NOMO-1 treated with DMSO at 0.1 percent for 48 hours (cell line): ENCODE measurements around the gene ODAPH.
A peak's percentile ranks its signal among the peaks of the same experiment; 100 is the strongest.
"Not testable (repeated sequence)": the region's sequence is repeated elsewhere in the genome, so short reads cannot be mapped to it uniquely, and the experiment has no call there.

Experiments used
- DNase-seq: peaks from one replicate; lab custom pipeline; 2025; ENCODE audit not compliant: unreplicated experiment; lab: John Stamatoyannopoulos, UW

Gene ODAPH

DNA sequence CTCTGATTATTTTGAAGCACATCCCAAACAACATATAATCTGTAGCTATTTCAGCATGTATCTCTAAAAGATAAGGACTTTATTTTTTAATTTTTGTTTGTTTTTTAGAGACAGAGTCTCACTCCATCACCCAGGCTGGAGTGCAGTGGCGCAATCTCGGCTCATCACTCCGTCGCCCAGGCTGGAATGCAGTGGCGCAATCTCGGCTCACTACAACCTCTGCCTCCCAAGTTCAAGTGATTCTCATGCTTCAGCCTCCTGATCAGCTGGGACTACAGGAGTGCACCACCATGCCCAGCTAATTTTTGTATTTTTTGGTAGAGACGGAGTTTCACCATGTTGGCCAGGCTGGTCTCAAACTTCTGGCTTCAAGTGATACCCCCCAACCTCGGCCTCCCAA lies 11.6 kb upstream of the ODAPH start:
- not testable (repeated sequence) for DNase-seq

DNA sequence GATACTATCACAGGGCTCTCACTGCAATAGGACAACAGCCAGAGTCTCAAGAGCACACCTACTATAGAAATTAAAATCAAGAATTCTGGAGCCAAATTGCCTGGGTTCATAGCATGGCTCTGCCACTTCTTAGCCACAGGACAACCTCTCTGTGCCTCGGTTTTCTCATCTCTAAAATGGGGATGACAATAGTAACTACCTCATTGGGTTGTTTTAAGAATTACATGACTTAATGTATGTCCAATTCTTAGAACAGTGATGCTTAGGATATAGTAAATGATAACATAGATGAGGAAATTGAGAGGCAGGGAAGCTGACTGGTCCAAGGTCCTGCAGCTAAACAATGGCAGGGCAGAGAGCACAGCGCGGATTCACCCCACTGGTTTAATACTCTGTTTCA lies 11.0 kb upstream of the ODAPH start:
- no peak for DNase-seq

DNA sequence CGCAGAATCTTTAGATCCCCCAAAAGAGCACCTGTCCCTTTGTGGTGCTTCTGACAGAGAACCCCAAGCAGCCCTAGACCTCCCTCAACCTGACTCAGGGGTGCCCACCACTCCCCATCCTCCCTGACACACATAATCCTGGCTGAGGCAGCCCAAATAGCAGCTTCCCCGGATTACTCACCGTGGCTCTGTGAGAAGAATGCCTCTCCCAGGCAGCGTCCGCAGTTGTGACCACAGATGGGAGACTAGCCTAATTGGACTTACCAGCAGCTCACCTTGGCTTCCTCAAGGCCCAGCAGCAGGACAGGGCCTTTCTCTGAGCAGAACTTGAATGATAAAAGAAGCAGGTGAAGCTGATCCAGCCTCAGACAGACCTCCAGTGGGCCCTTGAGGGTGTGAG lies 10.3 kb upstream of the ODAPH start:
- no peak for DNase-seq

DNA sequence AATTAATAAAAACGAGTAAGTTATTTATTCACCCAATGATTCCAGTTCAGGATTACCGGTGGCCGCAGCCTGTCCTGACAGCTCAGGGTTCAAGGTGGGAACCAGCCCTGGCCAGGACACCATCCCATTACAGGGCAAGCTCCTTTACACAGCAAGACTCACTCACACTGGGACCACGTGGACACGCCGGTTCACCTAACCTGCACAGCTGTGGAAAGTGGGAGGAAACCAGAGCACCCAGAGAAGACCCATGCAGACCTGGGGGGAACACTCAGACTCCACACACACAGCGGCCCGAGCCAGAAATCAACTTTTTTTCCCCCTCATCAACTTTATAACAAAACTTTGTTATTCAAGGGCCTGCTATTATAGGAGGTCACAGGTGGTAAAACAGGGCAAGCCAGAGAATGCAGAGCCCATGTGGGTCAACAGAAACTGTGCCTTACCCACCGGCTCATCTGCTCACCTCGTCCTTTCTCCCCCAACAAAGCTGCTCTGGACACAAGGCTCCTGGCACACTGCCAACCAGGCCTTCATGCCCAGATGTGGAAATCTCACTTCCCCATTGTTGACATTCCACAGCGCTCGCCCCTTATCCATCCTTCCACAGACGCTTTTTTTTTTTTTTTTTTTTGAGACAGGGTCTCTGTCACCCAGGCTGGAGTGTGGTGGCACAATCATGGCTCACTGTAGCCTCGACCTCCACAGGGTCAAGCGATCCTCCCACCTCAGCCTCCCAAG lies 8.0 kb upstream of the ODAPH start:
- DNase-seq = peak; percentile 7

DNA sequence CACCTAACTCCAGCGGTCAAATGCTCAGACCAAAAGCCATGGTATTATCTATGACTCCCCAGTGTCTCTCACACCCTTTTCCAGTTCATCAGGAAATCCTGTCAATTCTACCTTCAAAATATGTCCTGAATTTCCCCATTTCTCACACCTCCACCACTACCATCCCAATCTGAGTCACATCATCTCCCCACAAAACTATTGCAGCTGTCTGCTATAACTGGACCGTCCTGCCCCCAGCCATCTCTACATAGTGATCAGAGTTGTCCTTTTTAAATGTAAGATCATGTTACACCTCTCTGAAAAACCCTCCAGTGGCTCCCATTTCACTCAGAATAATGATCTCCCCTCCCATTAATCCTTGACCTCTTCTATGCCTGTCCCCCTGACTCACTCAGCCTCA lies 6.8 kb upstream of the ODAPH start:
- no peak for DNase-seq

DNA sequence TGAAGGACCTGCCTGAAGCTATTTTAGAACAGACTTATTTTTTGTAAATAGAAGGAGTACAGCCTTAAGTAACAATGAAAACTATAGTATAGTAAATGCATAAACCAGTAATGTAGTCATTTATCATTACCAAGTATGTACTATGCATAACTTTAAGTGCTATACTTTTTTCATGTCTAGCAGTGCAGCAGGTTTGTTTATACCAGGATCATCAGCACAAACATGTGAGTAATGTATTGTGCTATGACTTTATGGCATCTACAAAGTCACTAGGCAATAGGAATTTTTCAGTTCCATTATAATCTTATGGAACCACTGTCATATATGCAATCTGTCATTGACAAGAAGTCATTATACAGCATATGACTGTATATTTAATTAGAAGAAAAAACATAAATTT lies 3.4 kb upstream of the ODAPH start:
- no peak for DNase-seq

DNA sequence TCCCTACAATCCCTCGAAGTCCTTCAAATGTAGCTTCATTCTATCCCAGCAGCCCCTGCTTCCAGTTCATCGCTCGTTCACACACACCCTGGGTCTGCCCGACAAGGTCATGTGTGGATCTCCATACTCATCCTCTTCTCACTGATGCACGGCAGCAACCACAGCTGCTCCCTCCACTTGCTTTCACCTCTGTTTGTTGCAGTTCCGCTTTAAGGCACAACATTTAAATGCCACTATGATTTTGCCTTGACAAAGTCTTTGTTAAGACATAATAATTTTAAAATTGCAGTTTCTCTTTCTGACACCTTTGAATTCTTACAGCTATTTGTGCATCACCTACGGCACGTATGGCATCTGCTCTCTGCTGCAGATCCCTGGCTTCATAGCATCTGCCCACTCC lies 1.8 kb downstream of the ODAPH start:
- no peak for DNase-seq

DNA sequence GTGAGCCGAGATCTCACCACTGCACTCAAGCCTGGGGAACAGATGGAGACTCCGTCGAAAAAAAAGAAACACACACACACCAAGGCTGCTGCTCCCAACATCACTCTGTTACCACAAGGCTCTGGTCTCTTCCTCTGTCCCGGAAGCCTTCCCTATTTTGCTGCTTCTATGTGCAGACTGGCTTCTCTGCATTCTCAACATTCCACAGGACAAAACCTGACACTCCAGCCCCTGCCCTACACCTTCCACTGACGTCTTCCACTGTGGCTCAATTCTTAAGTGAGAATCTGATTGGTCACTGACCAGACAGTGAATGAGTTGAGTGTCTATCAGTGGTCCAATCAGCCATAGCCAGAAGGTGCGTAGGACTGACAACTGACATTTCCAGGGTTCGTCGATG lies 5.9 kb downstream of the ODAPH start:
- no peak for DNase-seq

DNA sequence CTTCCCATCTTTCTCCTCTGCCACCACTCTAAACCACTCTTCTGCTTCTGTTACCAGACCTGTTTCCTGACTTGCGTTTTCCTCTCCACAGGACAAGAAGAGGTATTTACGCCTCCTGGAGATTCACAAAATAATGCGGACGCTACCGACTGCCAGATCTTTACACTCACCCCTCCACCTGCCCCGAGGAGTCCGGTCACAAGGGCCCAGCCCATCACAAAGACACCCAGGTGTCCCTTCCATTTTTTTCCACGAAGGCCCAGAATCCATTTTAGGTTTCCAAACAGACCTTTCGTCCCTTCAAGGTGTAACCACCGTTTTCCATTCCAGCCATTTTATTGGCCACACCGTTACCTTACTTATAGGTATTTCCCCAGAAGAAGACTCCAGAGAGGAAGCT lies 8.2 kb downstream of the ODAPH start:
- no peak for DNase-seq

DNA sequence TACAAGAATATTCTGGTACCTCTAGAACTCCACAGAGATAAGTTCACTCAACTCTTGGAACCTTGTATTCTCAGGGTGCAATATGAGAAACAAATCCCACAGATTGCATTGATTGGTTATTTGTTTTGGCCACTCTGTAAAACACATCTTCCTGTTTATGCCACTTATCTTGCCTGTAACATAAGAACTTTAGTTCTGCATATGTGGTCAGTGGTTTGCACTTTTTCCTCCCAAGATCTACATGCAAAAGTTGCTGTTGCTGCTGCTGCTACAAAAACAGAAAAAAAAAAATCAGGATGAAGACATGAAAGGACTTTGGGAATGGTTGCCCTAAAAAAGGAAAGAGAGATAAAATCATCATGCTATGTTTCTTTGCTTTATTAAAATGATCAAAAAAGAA lies 9.6 kb downstream of the ODAPH start:
- DNase-seq = peak; percentile 59

DNA sequence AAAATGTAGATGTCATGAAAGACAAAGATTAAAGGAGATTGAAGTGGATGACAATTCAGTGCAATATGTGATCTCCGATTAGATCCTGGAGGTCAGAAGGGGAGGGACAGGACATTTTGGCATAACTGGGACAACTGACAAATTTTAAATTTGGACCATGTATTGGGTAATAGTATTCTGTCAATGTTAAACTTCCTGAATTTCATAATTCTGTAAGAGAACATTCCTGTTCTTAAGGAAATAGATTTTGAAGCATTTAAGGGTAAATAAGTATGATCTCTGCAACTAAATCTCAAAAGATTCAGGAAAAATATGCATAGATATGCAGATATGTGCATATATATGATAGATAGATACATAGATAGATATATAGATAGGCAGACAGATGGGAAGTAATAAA lies 11.0 kb downstream of the ODAPH start:
- no peak for DNase-seq

DNA sequence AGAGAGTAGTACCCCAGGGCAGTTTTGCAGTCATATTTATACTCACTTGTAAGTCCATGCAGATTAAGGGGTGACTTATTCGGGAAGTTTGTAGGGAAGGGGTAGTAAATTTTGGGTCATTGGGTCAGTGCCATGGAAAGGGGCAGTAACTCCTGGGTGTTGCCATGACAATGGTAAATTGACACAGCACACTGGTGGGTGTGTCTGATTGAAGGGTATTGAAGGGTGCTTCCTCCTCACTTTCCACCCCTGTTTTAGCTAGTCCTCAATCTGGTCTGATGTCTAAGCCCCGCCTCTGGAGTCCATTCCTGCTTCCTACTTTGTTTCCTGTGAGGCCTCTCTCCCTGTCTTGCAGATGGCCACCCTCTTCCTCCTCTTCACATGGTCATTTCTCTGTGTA lies 11.9 kb downstream of the ODAPH start:
- no peak for DNase-seq

DNA sequence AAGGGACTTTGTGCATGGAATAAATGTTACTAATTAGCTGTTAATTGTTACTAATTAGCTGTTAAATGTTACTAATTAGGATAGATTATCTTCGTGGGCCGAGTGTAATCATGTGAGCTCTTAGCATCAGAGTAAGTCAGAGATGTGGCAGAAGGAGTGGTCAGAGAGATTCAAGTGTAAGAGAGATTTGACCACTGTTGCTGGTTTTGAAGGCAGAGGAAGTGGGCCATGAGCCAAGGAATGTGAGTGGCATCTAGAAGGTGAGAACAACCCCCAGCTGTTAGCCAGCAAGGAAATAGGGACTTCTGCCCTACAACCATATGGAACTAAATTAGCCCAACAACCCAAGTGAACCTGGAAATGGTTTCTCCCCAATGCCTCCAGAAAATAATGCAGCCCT lies 28.2 kb downstream of the ODAPH start:
- DNase-seq = no peak

DNA sequence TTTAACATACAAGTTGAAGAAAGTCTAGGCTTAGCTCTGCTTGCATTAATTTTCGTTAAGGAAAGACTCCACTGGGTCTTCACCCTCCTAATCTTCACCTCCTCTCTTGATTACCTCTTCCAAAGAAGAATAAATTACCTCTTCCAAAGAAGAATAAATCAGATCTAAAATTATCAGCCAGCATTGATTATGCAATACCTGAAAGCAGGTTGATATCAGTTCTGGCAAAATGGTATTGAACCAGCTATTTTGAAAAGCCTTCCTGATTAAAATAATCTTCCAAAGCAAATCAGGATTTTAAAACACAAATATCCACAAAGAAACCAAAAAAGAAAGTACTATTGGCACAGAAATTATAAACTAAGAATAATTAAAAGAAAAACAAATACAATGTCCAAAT lies 37.5 kb downstream of the ODAPH start:
- DNase-seq = no peak

DNA sequence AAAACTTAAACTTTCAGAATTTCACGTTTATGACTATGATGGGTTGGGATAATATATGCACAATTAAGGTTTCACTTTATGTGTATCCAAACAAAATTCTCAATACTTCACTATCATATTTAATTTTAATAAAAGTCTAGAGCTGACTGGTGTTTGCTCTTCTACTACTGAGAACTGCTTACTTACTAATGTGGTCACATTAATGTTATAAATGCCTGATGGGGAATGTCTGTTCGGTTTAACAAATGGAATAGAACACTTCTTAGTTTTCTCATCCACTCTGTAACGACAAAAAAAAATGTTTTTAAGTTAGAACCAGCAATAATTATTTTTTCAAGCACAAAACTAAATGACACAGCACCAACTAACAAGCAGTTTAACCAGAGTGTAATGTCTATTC lies 40.2 kb downstream of the ODAPH start:
- DNase-seq = no peak

DNA sequence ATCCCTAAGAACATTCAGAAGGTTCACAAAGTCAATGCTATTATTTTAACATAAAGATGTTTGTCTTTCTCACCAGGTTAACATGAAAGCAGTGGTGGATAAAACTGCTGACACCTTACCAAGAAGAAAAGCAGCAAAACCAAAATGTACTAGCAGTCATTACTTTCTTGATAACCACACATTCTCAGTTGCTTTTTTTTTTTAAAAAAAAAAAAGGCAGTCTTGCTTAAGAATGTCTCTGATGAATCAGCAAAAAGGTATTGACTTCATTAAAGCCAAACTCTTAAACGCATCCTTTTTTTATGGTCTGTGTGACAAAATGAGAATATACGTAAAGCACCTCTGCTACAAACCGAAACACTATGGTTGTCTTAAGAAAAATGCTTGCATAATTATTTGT lies 42.5 kb downstream of the ODAPH start:
- peak; percentile 67 for DNase-seq

DNA sequence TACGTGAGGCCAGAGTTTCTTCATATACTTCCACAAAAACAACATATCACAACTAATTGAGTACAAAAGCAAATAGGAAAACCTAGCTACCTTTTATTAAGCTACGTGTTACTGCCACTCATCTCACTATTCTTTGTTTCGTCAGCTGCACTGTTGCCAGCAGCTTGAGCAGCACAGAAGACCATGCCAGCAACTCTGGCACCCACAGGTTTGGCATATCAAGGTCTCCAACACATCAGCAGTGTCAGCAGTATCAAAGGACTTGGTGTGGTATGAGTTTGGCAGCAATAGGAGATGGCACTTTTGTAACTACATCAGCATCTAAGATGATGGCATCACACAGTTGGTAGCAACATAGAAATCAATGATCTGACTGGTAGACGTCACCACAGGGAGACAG lies 43.8 kb downstream of the ODAPH start:
- DNase-seq = no peak

DNA sequence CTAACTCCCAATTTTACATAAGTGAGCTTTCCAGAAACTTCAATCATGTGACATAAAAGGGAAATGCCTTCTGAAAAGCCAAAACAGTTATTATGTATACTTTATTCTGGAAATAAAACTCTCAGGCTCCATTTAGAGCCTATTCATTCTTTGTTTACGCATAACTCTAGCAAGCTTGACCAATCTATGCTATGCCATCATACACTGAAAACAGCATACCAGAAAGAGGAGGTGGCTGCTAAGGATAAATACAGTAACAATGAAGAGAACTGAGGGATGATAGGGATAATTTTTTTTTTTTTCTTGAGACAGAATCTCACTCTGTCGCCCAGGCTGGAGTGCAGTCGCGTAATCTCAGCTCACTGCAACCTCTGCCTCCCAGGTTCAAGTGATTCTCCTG lies 50.1 kb downstream of the ODAPH start:
- DNase-seq = no peak

DNA sequence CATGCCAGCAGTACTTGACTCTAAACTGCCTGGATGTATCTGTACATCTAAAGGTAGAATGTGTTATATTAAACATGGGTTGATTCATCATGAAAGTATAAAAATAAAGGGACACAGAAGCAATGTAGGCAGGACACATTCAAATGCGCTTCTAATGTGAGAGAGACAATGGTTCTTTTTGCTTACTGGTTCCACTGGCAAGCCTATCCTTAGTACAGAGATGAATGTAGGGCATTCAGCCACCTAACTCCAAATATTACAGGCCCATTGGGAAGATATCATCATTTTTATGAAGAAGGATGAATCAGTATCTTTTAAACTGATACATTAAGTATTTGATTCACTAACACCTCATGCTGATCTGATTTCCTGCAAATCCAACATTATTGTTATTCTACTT lies 56.4 kb downstream of the ODAPH start:
- no peak for DNase-seq
